Measurements from ENCODE around the gene PACSIN2.
"Not testable (repeated sequence)": the region's sequence is repeated elsewhere in the genome, so short reads cannot be mapped to it uniquely, and the experiment has no call there.

Gene PACSIN2

DNA sequence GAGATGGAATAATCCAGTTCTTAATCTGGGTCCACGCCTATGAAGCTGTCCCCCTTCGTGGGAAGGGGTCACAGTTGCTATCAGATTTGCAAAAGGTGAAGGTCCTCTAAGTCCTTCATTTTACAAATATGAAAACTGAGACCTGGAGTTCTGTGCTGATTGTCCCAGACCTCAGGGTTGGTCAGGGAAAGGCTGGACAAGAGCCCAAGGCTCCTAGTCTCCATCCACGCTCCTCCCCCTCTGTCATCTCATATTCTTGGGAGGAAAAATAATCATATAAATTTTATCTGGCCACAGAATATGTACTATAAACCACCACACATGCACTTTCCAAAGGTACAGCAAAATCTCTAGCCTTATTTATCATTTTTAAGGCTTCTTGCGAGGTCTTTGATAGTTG, 5.5 kb downstream of the PACSIN2 start:
- DNase-seq (ENCODE audit: low spot score) = no peak

DNA sequence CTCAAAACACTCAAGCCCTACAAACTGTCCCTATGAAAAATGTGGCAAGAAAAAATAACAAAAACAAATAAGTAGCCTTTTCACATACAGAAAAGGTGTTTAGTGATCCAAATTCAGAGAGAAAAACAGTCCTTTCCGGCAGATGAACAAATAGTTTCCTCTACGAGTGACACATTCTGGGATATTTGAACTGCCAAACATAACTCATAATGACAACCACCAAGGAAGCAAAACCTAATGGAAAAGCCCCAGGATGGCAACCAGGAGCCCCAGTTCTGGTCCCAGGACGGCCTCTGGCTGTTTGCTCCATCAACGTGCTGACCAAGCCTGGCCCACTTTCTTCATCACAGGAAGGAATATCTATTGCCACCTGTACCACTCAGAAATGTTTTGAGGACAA, 6.0 kb downstream of the PACSIN2 start:
- DNase-seq (ENCODE audit: low spot score) = no peak

DNA sequence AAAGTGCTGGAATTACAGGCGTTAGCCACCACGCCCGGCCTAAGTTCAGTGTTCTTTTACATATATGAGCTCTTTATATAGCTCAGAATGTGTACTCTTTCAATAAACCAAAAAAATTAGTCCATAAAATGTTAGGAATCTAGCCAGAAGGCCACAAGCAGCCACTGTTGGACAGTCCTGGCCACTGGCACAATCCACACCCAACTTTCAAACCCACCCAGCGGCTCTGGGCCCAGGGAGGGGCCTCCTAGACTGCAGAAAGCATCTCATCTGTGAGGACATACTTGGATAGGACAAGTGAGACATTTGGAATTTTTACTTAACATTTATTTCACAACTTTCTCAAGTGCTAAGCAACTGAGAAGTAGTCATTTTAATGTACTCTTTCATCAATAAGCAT, 6.4 kb downstream of the PACSIN2 start:
- no peak for DNase-seq (ENCODE audit: low spot score)

DNA sequence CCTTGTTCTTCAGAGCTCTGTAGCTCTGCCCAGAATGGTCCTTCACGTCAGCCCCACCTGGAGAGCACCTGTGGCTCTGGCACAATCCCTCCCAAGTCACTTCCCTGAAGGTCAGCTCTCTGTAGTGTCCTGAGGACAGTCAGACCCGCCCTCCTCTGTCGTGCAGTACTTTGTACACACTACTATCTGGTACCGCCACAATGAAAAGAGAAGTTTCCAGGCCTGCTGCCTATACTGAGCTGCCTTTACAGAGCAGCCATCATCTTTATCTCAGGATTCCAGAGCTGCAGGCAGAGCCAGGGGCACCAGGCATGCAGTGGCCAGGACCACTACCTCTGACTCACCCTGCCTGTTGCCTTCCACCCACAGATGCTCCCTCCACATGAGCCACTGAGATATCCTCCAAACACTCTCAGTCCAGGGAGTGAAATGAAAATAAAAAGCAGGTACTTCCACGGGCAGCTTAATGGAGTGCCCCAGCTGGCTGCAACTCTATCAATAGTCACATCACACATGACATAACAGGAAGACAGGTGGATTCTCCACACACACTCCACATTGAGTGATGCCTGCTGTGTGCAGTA, 7.3 kb downstream of the PACSIN2 start:
- DNase-seq (ENCODE audit: low spot score) = no peak

DNA sequence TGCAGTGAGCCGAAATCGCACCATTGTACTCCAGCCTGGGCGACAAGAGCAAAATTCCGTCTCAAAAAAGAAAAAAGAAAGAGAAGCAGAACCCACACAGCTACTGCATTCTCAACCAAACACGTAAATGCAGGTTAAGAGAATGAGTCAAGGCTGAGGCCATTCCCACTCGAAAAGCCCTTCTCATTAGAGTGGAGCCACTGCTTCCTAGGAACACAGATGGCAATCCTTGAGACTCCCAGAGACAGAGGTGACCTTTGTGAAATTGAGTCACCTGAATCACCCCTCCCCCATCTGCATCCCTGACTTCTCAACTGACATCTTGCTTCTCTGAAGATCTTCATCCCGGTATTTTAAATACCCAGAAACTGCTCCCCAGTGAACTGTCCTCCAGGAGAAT, 8.2 kb downstream of the PACSIN2 start:
- no peak for DNase-seq (ENCODE audit: low spot score)

DNA sequence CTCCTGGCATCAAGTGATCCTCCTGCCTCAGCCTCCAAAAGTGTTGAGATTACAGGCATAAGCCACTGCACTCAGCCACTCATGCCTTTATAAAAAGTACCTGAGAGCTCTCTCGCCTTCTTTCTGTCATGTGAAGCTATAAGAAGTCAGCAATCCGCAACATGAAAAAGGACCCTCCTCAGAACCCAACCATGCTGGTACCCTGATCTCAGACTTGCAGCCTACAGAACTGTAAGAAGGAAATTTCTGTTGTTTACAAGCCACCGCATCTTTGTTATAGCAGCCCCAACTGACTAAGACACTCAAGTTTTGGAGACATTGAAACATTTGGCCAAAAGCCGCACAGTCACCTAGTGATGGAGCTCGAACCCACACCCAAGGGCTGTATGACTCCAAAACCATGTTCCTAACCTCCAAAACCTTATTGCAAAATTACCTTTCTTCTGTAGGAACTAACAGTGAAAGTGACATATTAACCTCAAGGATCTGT, 8.9 kb downstream of the PACSIN2 start:
- DNase-seq (ENCODE audit: low spot score) = no peak

DNA sequence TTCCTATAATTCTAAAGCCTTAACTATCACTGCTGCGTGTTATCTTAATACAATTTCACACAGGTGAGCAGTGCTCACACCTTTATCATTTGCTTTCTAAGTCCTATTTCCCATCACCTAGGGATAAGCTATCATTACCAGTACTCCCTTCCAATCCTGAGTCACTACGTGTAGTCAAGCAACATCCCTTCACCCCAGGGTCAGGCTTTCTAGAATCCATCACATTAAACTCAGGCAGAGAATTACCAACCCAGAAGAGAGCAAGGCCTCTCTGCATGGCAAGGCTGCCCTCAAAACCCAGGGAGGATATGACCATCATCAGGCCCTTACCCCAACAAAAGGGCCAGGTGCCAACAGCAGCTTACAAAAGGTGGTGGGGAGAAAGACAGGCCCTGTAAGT, 9.8 kb downstream of the PACSIN2 start:
- no peak for DNase-seq (ENCODE audit: low spot score)

DNA sequence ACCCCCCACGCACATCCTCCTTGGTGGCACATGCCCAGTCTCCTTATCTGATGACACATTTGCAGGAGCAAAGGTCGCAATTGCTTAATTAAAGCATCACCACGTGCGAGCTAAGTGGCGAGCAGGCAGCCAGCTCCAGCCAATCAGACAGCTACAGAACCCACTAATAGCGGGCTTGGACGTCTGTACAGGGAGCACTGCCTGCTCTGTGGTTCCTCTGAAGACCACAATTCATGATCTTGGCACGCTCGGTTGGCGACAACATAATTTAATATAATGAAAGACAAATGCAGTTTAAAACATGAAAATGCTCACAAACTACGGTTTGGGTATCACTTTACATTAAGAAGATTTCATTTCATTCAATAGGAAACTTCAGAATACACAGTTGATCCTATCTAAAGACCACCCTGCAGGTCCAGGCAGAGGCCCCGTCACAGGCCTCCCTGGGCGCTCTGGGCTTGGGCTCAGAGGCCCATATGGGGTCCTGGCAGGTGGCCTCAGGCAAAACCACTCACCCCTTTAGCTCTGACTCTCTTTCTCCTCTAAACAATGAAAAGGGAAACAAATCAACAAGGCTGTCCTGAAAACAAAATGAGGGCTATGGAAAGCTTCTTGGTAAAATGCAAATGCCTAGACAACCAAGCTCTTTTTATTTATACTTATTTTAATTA, 10.4 kb downstream of the PACSIN2 start:
- no peak for DNase-seq (ENCODE audit: low spot score)

DNA sequence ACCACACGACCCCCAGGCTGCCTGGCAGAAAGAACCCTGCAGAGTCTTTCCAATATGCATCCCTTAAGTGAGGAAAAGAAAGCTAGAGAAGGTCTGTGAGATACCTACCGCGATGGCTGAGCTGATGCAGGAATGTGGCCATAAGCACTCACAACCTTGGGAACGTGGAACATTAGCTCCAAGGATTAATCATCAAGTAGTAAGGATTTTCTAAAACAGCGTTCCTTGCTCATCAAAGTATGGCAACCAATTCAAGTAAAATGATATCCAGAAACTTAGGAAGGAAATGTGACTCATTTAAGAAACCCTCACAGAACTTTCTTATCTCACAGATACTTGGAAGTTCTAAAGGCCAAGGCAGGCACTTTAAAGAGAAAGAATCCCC, 12.8 kb downstream of the PACSIN2 start:
- no peak for DNase-seq (ENCODE audit: low spot score)

DNA sequence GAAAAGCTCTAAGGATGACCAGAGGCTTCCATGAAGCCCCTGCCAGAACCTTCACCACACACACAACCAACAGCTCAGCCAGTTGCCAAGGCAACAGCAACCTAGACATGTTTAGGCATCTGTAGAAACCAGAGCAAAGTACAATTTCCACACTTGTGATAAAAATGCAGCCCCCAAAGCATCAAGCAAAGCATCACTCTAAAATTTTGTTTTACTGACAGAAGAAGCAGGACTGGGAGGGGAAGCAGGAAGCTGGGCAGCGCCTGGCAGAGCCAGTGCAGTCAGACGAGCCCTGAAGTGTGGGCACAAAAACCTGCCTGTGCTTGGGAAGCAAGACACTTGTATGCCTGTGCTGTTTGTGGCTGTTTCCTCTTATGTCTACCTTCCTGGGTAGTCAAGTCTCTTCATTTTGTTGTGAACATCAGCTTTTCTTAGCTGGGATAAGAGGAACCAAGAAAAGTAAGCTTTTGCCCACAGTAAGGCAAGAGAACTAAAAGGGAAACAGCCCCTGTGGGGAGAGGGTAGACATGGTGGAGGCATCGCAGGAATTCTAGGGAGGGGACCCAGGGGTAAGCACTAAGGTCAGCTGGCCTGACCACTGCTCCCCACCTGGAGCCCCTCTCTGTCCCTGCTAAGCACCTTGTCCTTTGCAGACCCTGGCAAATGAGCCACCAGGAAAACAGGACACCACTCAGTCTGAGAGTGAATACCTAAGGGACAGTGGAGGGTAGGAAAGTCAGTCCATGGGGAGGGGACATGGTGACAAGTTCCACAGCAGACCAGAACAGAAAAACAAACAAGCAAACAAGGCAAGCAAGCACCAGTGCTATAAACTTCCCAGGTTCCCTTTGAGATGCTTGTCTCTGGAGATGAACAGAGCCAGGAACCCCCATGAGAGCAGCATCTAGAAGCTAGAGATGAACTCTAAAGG, 13.4 kb downstream of the PACSIN2 start:
- no peak for DNase-seq (ENCODE audit: low spot score)

DNA sequence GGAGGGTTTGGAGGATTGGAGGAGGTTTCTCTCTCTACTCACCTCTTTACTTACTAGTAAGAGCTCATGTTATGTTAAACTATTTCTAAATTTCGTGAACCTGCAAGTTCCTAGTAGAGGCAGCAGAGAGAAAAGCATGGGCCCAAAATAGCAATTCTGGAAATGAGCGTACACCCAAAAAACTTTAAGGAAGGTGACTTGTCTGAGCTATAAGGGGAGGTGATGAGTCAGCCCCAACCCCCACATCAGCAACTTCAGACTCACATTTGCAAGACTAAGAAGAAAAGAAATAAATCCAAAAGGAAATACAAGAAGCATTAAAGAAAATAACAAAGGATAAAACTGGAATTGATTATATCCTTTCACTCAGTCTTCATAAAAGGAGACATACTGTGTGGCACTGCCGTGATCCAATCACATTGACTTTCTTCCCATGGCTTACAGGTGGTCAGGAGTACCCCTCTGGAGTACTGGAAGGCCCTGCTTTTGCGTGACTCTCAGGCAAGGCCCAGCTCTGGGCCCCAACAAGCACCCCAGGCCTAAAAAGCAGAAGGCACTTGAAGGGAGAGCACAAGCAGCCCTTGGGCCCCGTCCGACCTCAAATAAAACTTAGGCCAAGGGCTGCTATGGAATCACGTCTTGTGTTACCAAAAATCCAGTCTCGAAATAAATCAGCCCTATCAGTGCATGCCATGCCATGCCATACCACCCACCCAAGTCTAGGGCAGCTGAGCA, 14.3 kb downstream of the PACSIN2 start:
- no peak for DNase-seq (ENCODE audit: low spot score)

DNA sequence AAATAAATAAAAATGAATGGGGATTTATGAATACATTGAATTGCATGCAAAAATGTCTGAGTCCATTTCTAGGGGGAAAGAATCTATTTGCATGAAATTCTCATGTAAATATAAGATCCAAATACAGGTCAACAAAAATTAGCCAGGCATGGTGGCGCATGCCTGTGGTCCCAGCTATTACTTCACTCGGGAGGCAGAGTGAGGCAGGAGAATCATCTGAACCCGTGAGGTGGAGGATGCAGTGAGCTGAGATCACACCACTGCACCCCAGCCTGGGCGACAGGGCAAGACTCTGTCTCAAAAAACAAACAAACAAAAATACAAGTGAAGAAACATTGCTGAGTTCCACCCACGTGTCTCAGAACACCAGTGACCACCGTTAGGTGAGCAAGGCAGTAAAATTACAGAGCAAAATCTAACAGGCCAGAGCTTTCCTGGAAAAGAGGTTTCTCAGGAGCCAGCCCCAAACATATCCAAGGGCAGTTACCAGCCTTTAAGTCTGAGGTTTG, 17.3 kb downstream of the PACSIN2 start:
- no peak for DNase-seq (ENCODE audit: low spot score)

DNA sequence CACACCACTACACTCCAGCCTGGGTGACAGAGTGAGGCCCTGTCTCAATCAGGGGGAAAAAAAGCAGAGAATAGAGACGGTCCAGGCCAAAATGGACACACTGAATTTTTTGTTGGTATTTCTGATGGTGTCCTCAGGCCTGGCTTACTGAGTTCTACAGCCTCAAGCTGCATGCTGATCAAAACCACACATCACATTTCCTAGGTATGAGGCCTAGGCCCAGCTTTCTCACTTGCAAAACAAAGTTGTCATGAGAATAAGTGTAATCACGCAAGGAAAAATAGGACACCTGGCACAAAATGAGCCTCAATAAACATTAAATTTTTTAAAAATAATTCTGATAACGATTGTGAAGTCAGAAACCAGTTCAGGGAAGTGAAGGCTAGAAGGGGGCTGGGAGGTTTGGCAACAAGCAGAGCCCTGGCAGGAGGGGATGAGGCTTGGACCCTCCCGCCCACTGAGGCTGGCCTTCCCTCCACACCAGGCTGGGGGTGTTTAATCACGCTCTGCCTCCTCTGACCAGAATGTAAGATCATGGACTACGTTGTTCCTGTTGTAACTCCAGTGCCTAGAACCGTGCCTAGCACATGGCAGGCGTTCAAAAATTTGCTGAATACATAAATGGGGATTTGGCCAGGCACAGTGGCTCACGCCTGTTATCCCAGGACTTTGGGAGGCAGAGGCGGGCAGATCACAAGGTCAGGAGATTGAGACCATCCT, 18.1 kb downstream of the PACSIN2 start:
- no peak for DNase-seq (ENCODE audit: low spot score)

DNA sequence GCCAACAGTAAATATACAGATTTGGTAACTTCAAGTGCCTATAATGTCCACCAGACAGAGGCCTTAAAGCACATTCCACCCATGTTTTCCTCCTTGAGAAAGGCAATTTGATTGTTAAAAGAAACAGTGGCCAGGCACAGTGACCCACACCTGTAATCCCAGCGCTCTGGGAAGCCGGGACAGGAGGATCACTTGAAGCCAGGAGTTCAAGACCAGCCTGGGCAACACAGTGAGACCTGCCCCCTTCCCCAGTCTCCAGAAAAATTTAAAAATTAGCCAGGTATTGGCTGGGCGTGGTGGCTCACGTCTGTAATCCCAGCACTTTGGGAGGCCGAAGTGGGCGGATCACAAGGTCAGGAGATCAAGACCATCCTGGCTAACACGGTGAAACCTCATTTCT, 19.3 kb downstream of the PACSIN2 start:
- not testable (repeated sequence) for DNase-seq (ENCODE audit: low spot score)

DNA sequence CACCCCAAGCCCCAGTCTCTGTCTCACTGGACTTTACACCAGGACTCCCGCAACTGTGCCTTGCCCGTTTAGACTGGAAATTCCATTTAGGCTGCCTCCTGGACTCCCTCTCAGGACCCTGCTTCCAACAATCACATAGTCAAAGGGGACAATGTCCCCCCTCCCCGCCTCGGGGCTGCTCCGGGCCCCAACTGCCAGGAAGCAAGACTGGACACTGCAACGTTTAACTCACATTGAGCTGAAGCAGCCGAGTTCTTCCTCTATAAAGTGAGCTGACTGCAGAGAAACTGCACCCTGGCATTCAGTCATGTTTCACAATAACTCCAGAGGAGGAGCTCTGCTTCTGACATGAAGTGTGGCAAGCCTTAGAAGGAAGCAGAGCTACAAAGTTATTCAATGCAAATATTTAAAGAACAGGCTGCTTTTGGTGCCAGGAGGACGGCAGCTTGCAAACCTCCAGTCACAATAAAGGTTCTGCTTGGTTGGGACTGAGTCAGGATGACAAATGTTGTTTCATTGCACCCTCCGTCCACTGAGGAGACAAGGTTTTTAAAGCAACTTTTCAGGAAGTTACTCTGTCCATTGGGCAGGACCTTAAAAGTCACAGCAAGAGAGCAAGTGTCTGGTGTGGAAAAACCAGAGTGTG, 19.9 kb downstream of the PACSIN2 start:
- DNase-seq (ENCODE audit: low spot score) = peak; percentile 50

DNA sequence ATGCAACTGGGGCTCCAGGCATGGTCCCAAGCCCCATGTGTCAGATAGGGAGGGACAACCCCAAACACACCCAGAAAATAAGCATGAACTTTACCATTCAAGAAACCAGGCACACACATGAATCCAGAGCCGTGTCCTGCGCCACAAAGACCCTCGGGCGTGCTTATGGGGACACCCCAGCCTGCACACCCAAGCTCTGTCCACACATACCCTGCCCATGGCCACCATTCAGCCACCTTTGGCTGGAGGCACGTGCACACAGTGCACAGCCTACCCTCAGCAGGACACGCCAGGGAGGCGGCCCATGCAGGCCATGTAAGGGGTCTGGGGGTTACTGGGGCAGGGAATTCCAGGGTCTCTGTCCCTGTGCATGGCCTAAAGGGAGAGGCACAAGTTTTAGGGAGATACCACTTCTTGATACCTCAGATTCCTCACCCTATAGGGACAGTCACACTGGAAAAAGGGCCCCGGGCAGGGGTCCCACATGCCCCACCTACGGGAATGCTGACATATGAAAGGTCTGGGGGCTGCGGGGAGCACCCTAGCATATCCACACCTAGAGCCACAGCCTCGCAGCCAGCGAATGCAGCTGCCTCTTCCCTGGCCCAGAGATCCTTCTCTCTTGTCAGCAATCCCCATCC, 20.6 kb downstream of the PACSIN2 start:
- DNase-seq (ENCODE audit: low spot score) = no peak

DNA sequence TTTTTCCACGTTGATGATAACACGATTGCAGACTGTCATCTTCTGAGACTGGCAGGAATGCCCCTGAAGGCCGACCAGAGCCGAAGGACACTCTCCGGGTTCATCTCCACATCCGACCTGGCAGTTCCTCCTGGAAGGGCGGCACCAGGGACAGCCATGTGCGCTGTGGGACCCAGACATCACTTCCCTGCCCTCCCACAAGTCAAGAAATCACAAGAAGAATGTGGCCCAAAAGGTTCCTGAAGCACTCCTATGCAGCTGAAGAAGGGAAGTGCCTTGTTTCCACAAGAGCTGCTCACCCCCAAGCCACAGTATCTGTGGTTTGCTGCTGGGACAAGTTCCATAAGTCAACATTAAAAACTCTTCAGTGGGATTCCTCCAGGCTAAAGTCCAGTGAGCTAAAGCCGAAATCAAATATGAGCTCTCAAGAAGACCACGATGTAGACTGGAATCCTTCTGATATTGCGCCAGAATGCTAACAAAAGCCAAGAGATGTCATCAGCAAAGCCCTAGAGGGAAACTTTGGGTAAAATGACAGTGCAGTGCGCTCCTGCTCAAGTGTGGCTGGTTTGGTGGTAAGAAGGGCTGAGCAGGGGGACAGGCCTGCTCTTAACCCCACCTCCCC, 21.2 kb downstream of the PACSIN2 start:
- no peak for DNase-seq (ENCODE audit: low spot score)

DNA sequence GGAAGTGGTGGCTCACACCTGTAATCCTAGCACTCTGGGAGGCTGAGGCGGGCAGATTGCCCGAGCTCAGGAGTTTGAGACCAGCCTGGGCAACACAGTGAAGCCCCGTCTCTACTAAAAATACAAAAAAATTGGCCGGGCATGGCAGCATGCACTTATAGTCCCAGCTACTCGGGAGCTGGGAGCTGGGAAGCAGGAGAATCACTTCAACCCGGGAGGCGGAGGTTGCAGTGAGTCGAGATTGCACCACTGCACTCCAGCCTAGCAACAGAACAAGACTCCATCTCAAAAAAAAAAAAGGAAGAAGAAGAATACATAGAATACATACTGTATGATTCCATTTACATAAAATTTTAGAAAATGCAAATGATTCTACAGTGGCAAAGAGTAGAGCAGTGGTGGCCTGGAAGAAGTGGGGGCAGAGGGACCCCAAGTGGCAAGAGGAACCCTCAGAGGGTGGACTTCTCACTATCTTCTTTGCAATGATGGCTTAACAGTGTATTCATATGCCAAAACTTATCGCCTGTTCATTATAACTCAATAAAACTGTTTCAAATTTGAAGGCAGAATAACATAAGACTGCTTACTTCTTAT, 22.0 kb downstream of the PACSIN2 start:
- DNase-seq (ENCODE audit: low spot score) = no peak

DNA sequence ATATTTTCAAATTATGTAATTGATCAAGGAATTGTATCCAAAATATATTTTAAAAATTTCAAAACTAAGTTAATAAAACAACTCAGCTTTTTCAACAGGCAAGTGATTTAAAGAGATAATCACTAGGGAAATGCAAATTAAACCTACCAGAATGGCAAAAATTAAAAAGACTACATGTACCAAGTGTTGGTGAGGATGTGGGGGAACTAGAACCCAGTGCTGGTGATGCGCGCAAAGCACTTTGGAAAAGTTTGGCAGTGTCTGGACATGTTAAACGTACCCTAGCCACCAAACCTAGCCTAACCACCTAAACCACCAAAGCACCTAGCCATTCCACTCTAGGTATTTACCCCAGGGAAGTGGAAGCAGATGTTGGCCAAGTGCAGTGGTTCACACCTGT, 22.9 kb downstream of the PACSIN2 start:
- no peak for DNase-seq (ENCODE audit: low spot score)

All from iPS-NIHi11 (cell line).